Ishikawa (cell line): ENCODE measurements around the gene RBPJ.

Experiments
- EGR1 ChIP-seq: IDR thresholded peaks from 2 replicates; pipeline ENCODE4 v1.6.1; 2012
- EP300 ChIP-seq: IDR thresholded peaks from 2 replicates; pipeline ENCODE4 v1.6.1; 2012; ENCODE audit warnings: borderline replicate concordance
- FOXM1 ChIP-seq: IDR thresholded peaks from 2 replicates; pipeline ENCODE4 v1.6.1; 2012; ENCODE audit warnings: low read depth, borderline replicate concordance
- MAX ChIP-seq: IDR thresholded peaks from 2 replicates; pipeline ENCODE4 v1.6.1; 2012
- NFIC ChIP-seq: IDR thresholded peaks from 2 replicates; pipeline ENCODE4 v1.6.1; 2012
- RAD21 ChIP-seq: IDR thresholded peaks from 2 replicates; pipeline ENCODE4 v1.6.1; 2012; ENCODE audit warnings: low read depth
- TAF1 ChIP-seq: IDR thresholded peaks from 2 replicates; pipeline ENCODE4 v1.6.1; 2012; ENCODE audit warnings: low read depth, mild to moderate bottlenecking
- TCF12 ChIP-seq: IDR thresholded peaks from 2 replicates; pipeline ENCODE4 v1.6.1; 2012; ENCODE audit warnings: low read depth
- USF1 ChIP-seq: IDR thresholded peaks from 2 replicates; pipeline ENCODE4 v1.6.1; 2012
- YY1 ChIP-seq: IDR thresholded peaks from 2 replicates; pipeline ENCODE4 v1.6.1; 2012; ENCODE audit warnings: low read depth
- ZBTB7A ChIP-seq: IDR thresholded peaks from 2 replicates; pipeline ENCODE4 v1.6.1; 2012; ENCODE audit warnings: low read depth

GRCh38 chr4:26471890-26472289, 151.1 kb downstream of the RBPJ start:
- TF ChIP-seq FOXM1, result no peak
- TF ChIP-seq NFIC, result no peak
- TF ChIP-seq EP300, result no peak
- no peak for TF ChIP-seq RAD21
- no peak for TF ChIP-seq MAX
- no peak for TF ChIP-seq YY1
- TF ChIP-seq ZBTB7A, result no peak
- TF ChIP-seq USF1, result no peak
- no peak for TF ChIP-seq TAF1
- no peak for TF ChIP-seq TCF12
- no peak for TF ChIP-seq EGR1
